ENCODE measurements around the gene DNAJB13.
"Not testable (repeated sequence)": the region's sequence is repeated elsewhere in the genome, so short reads cannot be mapped to it uniquely, and the experiment has no call there.

The DNAJB13 gene, protein sequence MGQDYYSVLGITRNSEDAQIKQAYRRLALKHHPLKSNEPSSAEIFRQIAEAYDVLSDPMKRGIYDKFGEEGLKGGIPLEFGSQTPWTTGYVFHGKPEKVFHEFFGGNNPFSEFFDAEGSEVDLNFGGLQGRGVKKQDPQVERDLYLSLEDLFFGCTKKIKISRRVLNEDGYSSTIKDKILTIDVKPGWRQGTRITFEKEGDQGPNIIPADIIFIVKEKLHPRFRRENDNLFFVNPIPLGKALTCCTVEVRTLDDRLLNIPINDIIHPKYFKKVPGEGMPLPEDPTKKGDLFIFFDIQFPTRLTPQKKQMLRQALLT

DNA sequence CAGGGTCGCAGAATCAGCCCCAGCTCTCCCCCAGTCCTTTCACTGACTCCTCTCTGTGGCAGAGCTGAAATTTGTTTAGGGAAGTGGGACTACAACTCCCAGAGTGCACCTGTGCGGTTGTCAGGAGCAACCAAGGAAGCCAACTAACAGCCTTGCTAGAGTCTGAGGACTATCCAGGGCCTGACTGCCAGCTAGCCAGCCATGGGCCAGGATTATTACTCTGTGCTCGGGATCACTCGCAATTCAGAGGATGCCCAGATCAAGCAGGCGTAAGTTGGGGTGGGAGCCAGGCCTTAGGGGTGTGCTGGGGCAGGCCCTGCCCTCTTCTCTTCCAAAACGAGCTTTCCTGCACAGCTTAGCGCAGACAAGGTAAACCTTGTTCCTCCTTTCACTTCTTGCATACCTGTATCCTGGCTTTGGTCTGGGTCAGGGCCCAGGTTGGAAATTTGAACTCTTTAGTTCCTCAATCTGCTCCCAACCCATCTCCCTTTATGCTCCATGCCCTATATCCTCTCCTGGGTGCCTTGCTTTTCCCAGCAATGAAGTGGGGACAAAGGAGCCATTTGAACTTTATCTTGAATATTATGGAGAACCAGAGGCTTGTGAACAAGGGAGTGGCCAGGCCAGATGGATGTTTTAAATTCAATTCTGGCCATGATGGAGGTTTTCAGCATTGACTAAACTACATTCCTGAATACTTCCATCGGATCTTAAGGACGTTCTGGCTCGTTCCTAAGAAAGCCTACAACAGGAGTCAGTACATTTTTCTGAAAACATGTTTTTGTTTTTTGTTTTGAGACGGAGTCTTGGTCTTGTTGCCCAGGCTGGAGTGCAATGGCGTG lies at the start of gene DNAJB13:
Gene DNAJB13 (plus strand): TSS at position 158 of the 842 bp plus-strand sequence. CDS start 44 bp downstream, at position 202.
- DNase-seq = no peak

DNA sequence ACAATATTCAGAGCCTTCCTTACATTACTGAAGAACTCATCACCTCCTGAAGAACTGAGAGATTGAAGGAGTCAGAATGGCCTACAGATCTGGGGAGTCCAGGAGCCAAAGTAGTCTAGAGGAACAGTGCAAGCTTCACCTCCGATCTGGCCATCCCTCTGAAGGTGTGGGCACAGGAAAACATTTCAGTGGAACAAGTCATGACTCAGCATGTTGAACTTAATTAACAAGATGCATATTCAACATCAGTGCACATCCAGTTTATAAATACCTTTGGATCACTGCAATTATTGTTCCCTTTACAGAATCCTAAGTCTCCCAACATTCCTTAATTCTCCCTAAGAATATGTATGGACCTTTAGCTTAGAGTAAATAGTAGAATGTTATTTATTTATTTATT lies 48.5 kb upstream of the DNAJB13 start:
- DNase-seq = no peak

GRCh38 chr11:73907191-73907590 lies 43.6 kb upstream of the DNAJB13 start:
- no peak for DNase-seq

DNA sequence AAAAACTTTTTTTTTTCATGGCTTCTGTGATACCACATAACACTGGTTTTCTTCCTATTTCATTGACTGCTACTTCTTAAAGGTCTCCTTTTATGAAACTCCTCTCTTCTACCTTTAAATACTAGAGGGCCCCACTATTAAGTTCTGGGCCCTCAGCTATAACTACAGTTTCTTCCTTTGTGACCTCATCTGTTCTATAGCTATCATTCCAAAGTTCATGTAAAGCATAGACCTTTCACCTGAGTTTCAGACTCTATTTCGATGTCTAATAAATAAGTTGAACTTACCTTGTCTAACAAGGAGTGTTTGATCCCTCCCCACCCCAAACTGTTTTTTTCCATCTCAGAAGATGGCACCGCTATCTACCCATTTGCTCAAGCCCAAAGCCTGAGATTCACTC lies 38.8 kb upstream of the DNAJB13 start:
- DNase-seq = no peak

DNA sequence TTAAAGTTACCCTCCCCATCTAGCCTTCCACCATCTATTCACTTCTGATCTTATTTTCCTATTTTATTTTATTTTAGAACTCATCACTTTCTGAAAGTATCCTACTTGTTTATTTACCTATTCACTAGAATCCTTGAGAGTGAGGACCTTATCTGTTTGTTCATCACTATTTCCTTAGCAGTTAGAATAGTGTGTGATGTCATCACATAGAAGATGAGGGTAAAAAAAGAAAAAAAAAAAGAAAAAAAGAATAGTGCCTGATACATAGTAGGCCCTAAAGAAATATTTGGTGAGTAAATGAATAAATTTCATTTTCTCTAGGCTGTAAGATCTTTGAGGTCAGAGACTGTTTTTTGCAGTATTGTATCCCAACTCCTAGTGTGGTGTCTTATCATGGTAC lies 37.4 kb upstream of the DNAJB13 start:
- DNase-seq = no peak

GRCh38 chr11:73914284-73914683 lies 36.5 kb upstream of the DNAJB13 start:
- DNase-seq = no peak

DNA sequence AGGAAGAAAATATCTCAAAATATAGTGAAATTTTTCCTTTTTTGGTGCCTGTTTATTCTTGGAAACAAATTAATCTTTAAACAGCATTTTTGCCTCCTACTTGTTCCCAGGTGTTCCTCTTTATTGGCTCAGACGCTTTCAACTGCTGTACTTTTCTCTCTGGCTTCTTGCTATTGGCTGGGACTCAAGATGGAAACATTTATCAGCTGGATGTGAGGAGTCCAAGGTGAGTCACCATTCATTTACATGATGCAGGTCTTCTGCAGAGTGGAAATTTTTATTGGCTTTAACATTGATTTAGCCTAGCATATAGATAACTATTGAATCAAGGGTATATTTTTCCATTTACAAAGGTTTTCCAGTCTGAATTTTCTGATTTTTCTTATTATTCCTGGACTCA lies 34.4 kb upstream of the DNAJB13 start:
- DNase-seq = no peak

GRCh38 chr11:73921180-73921579 lies 29.6 kb upstream of the DNAJB13 start:
- DNase-seq = no peak

GRCh38 chr11:73929388-73929787 lies 21.4 kb upstream of the DNAJB13 start:
- no peak for DNase-seq

DNA sequence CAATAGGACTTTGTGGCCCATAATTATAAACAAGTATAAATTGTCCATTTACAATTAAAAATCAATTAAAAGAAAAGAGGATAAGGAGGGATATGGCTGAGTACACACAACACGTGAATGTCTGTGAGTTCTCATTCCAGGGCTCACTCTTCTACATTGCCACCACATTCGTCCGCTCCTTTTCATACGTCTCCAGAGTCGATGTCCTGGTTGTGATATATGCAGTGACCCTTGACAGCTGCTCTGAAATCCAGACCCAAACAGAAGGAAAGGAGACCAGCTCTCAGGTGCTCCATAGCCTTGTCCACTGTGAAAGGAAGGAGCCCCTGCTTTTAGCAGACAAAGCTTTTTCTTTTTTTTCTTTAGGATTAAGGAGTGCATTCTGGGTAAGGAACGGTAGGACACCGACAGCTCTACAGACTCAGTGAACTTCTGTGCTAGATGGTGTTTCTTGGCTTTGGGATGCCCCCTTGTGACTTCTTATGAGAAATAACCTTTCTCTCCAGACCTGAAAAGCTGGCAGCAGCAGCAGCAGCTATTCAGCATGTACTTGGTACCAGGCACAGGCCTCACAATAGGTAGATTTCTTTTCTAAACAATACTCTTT lies 19.7 kb upstream of the DNAJB13 start:
- peak; percentile 74 for DNase-seq

GRCh38 chr11:73931951-73932350 lies 18.9 kb upstream of the DNAJB13 start:
- no peak for DNase-seq

DNA sequence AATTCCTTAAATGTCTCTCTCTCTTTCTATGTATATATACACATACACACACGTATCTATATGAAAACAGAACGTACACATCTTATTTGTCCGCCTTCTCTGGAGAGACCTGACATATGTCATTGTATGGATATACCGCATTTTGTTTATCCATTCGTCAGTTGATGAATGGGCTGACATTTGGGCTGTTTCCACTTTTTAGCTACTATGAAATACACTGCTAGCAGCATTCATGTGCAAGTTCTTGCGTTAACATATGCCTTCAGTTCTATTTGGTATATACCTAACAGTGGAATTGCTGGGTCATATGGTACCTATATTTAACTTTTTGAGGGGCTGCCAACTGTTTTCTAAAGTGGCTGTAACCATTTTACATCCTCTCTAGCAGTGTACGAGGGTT lies 18.0 kb upstream of the DNAJB13 start:
- no peak for DNase-seq

DNA sequence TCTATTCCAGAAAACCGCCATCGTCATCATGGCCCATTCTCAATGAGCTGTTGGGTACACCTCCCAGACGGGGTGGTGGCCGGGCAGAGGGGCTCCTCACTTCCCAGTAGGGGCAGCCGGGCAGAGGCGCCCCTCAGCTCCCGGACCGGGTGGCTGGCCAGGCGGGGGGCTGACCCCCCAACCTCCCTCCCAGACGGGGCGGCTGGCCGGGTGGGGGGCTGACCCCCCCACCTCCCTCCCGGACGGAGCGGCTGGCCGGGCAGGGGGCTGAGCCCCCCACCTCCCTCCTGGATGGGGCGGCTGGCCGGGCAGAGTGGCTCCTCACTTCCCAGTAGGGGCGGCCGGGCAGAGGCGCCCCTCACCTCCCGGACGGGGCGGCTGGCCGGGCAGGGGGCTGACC lies 14.8 kb upstream of the DNAJB13 start:
- DNase-seq = not testable (repeated sequence)

- DNase-seq = no peak
Measured at GRCh38 chr11:73939096-73939495, 11.7 kb upstream of the DNAJB13 start.

DNA sequence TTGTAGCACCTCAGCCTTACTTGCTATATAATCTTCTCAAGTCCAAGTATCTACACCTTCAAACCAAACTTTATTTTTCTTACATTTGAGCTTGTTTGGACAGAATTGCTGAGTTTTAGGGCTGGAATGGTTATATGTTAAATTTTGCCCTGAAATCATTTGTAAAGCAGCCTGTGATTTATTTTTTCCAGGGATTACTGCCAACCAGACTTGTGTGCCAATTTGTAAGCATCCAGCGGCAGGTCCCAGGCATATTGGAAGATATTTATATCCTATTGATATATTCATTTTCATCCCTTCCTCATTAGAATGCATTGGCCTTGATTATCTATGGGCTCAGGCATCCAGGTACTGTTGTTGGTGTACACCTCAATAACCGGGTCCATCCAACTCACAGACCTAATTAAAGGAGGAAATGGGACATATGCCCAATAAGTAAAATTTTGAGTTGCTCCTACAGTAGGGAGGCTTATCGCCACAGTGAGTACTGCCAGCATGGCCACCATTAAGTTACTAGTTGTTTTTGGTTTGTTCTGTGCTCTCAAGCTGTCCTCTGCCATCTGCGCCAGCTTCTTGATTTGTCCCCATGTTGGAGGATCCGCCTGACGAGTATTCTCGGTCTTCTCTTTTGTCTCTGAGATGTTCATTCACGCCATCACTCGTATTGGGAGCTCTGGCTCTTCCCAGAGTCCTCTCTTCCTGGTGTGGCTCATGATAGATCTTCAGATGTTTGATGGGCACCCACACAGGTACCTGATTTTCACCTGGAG lies 9.8 kb upstream of the DNAJB13 start:
- no peak for DNase-seq

- no peak for DNase-seq
Measured at GRCh38 chr11:73942010-73942409, 8.8 kb upstream of the DNAJB13 start.

- DNase-seq = no peak
Measured at GRCh38 chr11:73944085-73944484, 6.7 kb upstream of the DNAJB13 start.

DNA sequence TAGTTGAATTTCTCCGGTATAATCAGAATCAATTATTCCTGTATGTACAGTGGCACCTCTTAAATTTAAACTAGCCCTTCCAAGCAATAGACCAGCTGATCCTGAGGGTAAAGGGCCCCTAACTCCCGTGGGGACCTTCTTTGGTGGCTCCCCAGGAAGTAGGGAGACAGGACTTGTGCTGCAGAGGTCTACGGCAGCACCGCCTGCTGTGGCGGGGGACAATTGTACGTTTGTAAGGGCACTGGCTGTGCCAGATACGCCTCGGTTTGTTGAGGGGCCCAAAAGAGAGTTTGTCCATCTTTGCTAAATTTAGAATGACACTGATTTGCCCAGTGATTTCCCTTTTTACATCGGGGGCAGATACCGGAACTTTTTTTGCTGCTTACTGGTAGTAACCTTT lies 5.9 kb upstream of the DNAJB13 start:
- no peak for DNase-seq

GRCh38 chr11:73945396-73945795 lies 5.4 kb upstream of the DNAJB13 start:
- DNase-seq = no peak

- DNase-seq = no peak
Measured at GRCh38 chr11:73946798-73947458, 3.9 kb upstream of the DNAJB13 start.

DNA sequence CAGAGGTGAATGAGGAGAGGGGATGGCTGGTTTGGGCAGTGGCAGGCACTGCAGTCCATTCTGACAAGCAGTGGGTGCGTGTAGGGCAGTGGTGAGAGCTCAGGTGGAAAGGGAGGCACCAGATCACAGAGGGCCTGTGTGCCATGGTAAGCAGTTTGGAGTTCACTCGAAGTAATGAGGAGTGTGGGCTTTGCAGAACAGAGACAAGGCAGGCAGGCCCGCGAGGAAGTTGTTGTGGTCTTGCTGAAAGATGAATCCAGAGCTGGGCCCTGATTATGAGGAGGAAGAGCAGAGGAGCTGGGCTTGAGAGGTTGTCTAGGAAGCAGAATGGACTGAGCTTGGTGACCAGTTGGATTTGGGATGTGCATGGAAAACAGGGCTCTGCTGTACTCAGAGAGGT lies 1.6 kb upstream of the DNAJB13 start:
- DNase-seq = no peak

GRCh38 chr11:73949912-73950311 lies 914 bp upstream of the DNAJB13 start:
- no peak for DNase-seq

- DNase-seq = no peak
Measured at GRCh38 chr11:73951797-73952196, 971 bp downstream of the DNAJB13 start.

Measured in midbrain (tissue), 1 donor.